Ishikawa (cell line): ENCODE results near the gene HOXD12.

ENCODE experiments used
- CEBPB ChIP-seq: IDR thresholded peaks from 2 replicates; pipeline ENCODE4 v1.6.1; 2012
- EGR1 ChIP-seq: IDR thresholded peaks from 2 replicates; pipeline ENCODE4 v1.6.1; 2012
- EP300 ChIP-seq: IDR thresholded peaks from 2 replicates; pipeline ENCODE4 v1.6.1; 2012; ENCODE audit warnings: borderline replicate concordance
- FOXM1 ChIP-seq: IDR thresholded peaks from 2 replicates; pipeline ENCODE4 v1.6.1; 2012; ENCODE audit warnings: low read depth, borderline replicate concordance
- MAX ChIP-seq: IDR thresholded peaks from 2 replicates; pipeline ENCODE4 v1.6.1; 2012
- NFIC ChIP-seq: IDR thresholded peaks from 2 replicates; pipeline ENCODE4 v1.6.1; 2012
- RAD21 ChIP-seq: IDR thresholded peaks from 2 replicates; pipeline ENCODE4 v1.6.1; 2012; ENCODE audit warnings: low read depth
- REST ChIP-seq: IDR thresholded peaks from 2 replicates; pipeline ENCODE4 v1.6.1; 2012; ENCODE audit warnings: low read depth, mild to moderate bottlenecking
- TCF12 ChIP-seq: IDR thresholded peaks from 2 replicates; pipeline ENCODE4 v1.6.1; 2012; ENCODE audit warnings: low read depth
- TEAD4 ChIP-seq: IDR thresholded peaks from 2 replicates; pipeline ENCODE4 v1.6.1; 2012
- YY1 ChIP-seq: IDR thresholded peaks from 2 replicates; pipeline ENCODE4 v1.6.1; 2012; ENCODE audit warnings: low read depth
- TF ChIP-seq, protein P1 (sequence below): IDR thresholded peaks from 2 replicates; pipeline ENCODE4 v1.6.1; 2012

HOXD12 gene

GRCh38 chr2:176085861-176086771 lies 13.5 kb upstream of the HOXD12 start:
- TF ChIP-seq TCF12 = no peak
- TF ChIP-seq RAD21 = peak; percentile 61

- no peak for TF ChIP-seq EP300
- no peak for TF ChIP-seq FOXM1
- no peak for TF ChIP-seq YY1
- no peak for TF ChIP-seq REST
- TF ChIP-seq, protein P1, sequence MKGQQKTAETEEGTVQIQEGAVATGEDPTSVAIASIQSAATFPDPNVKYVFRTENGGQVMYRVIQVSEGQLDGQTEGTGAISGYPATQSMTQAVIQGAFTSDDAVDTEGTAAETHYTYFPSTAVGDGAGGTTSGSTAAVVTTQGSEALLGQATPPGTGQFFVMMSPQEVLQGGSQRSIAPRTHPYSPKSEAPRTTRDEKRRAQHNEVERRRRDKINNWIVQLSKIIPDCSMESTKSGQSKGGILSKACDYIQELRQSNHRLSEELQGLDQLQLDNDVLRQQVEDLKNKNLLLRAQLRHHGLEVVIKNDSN = no peak
- no peak for TF ChIP-seq EGR1
- no peak for TF ChIP-seq CEBPB
- no peak for TF ChIP-seq MAX
- no peak for TF ChIP-seq NFIC
- TF ChIP-seq TEAD4 = no peak
These were observed 12.1 kb upstream of the HOXD12 start for GRCh38 chr2:176087330-176088047.

- TF ChIP-seq RAD21 (peak; percentile 65), NFIC (no peak), FOXM1 (no peak), TEAD4 (no peak), REST (no peak)
These were observed 11.3 kb upstream of the HOXD12 start for GRCh38 chr2:176088048-176088936.

- TF ChIP-seq TCF12 = no peak
- no peak for TF ChIP-seq RAD21
- TF ChIP-seq MAX = no peak
- TF ChIP-seq REST = no peak
These were observed 10.4 kb upstream of the HOXD12 start for GRCh38 chr2:176088937-176089842.
